Measurements from ENCODE around the gene ZBTB38. TPM values are rescaled to one million over a fixed set of nuclear protein-coding genes. Genes with fewer than 3 reads are reported as not detected.

ZBTB38 gene
- total RNA-seq = 78.5 TPM

GRCh38 chr3:141368062-141368924 is at the start of gene ZBTB38:
Gene ZBTB38 (plus strand): TSS chr3:141368504. CDS start chr3:141442389, 73,885 bp downstream.

Other genes starting within 250 kb of the ZBTB38 start
- 24.4 TPM for gene PXYLP1, start 136.7 kb upstream of the ZBTB38 start, total RNA-seq
- 14.8 TPM for gene RASA2, start 118.5 kb downstream of the ZBTB38 start, total RNA-seq

Measured in metanephros (tissue), 1 donor.